Measurements from ENCODE around the gene HMGN4. TPM values are rescaled to one million over a fixed set of nuclear protein-coding genes. Genes with fewer than 3 reads are reported as not detected.

HMGN4 gene
- total and polyA plus RNA-seq, 2 donors (not counting 3 experiments of a cell fraction or from before 2014, with no cell fraction given), result 13.1 to 36.9 TPM

- POLR2A ChIA-PET, result interaction anchor here (0.7 kb wide), 1 partner anchor 198 kb away, joined by 8 read pairs; no protein-coding TSS in a partner anchor
- H2AFZ ChIP-seq (ENCODE audit: low read depth, low read length), result no peak overlapping the region
- H3K79me2 ChIP-seq (ENCODE audit: control insufficient read depth, insufficient read depth, low read length), result peaks cover 15% of the 10 kb centered on the region
- DNase-seq (ENCODE audit: low read depth, low spot score), result peak; percentile 21
- H3K4me2 ChIP-seq (ENCODE audit: insufficient read depth, low read length), result no peak overlapping the region
- CTCF ChIA-PET, result interaction anchor here (1.0 kb wide), 1 partner anchor 202 kb away, joined by 6 read pairs; no protein-coding TSS in a partner anchor
- H3K36me3 ChIP-seq (ENCODE audit: control insufficient read depth in 2 of 2, extremely low read depth in 1 of 2, insufficient read depth in 2 of 2, low read length in 2 of 2), result peaks cover 0 to 2% of the 10 kb centered on the region in 2 experiments
- dilution Hi-C loops (cut with MboI; ENCODE audit: extremely low pct_ligation_motif_present, low sequenced_read_pairs), result loop anchor here (25.0 kb wide), 1 partner anchor 207 kb away; no protein-coding TSS in a partner anchor
- H3K4me3 ChIP-seq (replicated peaks in 1 of 3; ENCODE audit: insufficient read depth in 1 of 3, low read depth in 1 of 3, low read length in 3 of 3), result no peak overlapping the region
- no peak overlapping the region for H3K27ac ChIP-seq (ENCODE audit: insufficient read depth, low read depth, low read length)
- TF ChIP-seq MAX (IDR thresholded peaks at IDR 0.05; ENCODE audit: insufficient read depth, insufficient read length) (no peak), POLR2A (IDR thresholded peaks at IDR 0.05; ENCODE audit: low read depth, low read length) (no peak), CTCF (IDR thresholded peaks at IDR 0.05; ENCODE audit: extremely low read depth in 1 of 2, insufficient read depth in 1 of 2, low read depth in 1 of 2, low read length in 2 of 2) (peak; percentile 18 to 35), EZH2 (IDR thresholded peaks at IDR 0.05; ENCODE audit: borderline replicate concordance, low read depth, low read length, severe bottlenecking) (no peak)
- H4K20me1 ChIP-seq (replicated peaks; ENCODE audit: control insufficient read depth, extremely low read depth, insufficient read depth, low read length), result no peaks in the 10 kb centered on the region
- H3K4me1 ChIP-seq (ENCODE audit: control insufficient read depth, extremely low read depth, insufficient read depth, low read length), result peaks cover 3% of the 10 kb centered on the region
- no peaks in the 10 kb centered on the region for H3K9me3 ChIP-seq (replicated peaks; ENCODE audit: control insufficient read depth, insufficient read depth, low read length)
- H3K9ac ChIP-seq (replicated peaks; ENCODE audit: extremely low read depth, insufficient read depth, low read length), result no peak overlapping the region
- FAIRE-seq, result peak; percentile 4
- H3K9me1 ChIP-seq (replicated peaks; ENCODE audit: control insufficient read depth, extremely low read depth, insufficient read depth, low read length), result no peaks in the 10 kb centered on the region
- intact Hi-C loops (cut with micrococcal nuclease), result no loop called here
- no peaks in the 10 kb centered on the region for H3K27me3 ChIP-seq (ENCODE audit: control insufficient read depth in 2 of 2, insufficient read depth in 2 of 2, low read length in 2 of 2)
- BruUV-seq (replicated peaks), result no TSS peak
Measured at GRCh38 chr6:26543953-26544352, 5.8 kb downstream of the HMGN4 start.

- no peak for TF ChIP-seq EZH2 (IDR thresholded peaks at IDR 0.05; ENCODE audit: borderline replicate concordance, low read depth, low read length, severe bottlenecking)
- TF ChIP-seq MAX (IDR thresholded peaks at IDR 0.05; ENCODE audit: insufficient read depth, insufficient read length), result no peak
- no peak for TF ChIP-seq MYC (IDR thresholded peaks at IDR 0.05; ENCODE audit: low read depth, low read length)
- no peak for TF ChIP-seq POLR2A (IDR thresholded peaks at IDR 0.05; ENCODE audit: low read depth, low read length)
- TF ChIP-seq POLR2AphosphoS5 (IDR thresholded peaks at IDR 0.05; ENCODE audit: insufficient read depth, low read depth, low read length), result no peak
- no peak for TF ChIP-seq GATA2 (IDR thresholded peaks at IDR 0.05; ENCODE audit: insufficient read depth, insufficient read length, low read depth, low read length)
- TF ChIP-seq FOS (IDR thresholded peaks at IDR 0.05; ENCODE audit: borderline replicate concordance, insufficient read depth, low read length), result no peak
- no peak for TF ChIP-seq JUN (IDR thresholded peaks at IDR 0.05; ENCODE audit: borderline replicate concordance, insufficient read depth, insufficient read length, low read depth)
- TF ChIP-seq CTCF (IDR thresholded peaks at IDR 0.05; ENCODE audit: extremely low read depth in 1 of 2, insufficient read depth in 1 of 2, low read depth in 1 of 2, low read length in 2 of 2), result no peak
- Histone ChIP-seq H3K9me3 (replicated peaks; ENCODE audit: control insufficient read depth, insufficient read depth, low read length) (no peaks in the 10 kb centered on the region), H3K4me2 (ENCODE audit: insufficient read depth, low read length) (no peak overlapping the region), H2AFZ (ENCODE audit: low read depth, low read length) (no peak overlapping the region), H4K20me1 (replicated peaks; ENCODE audit: control insufficient read depth, extremely low read depth, insufficient read depth, low read length) (no peaks in the 10 kb centered on the region), H3K79me2 (ENCODE audit: control insufficient read depth, insufficient read depth, low read length) (peaks cover 10% of the 10 kb centered on the region), H3K27me3 (ENCODE audit: control insufficient read depth in 2 of 2, insufficient read depth in 2 of 2, low read length in 2 of 2) (no peaks in the 10 kb centered on the region), H3K4me3 (replicated peaks in 1 of 3; ENCODE audit: insufficient read depth in 1 of 3, low read depth in 1 of 3, low read length in 3 of 3) (no peak overlapping the region), H3K9me1 (replicated peaks; ENCODE audit: control insufficient read depth, extremely low read depth, insufficient read depth, low read length) (no peaks in the 10 kb centered on the region), H3K9ac (replicated peaks; ENCODE audit: extremely low read depth, insufficient read depth, low read length) (no peak overlapping the region), H3K27ac (ENCODE audit: insufficient read depth, low read depth, low read length) (no peak overlapping the region), H3K36me3 (ENCODE audit: control insufficient read depth in 2 of 2, extremely low read depth in 1 of 2, insufficient read depth in 2 of 2, low read length in 2 of 2) (peaks cover 0 to 2% of the 10 kb centered on the region in 2 experiments), H3K4me1 (ENCODE audit: control insufficient read depth, extremely low read depth, insufficient read depth, low read length) (no peaks in the 10 kb centered on the region)
- dilution Hi-C loops (cut with MboI; ENCODE audit: extremely low pct_ligation_motif_present, low sequenced_read_pairs) (loop anchor here (25.0 kb wide), 1 partner anchor 207 kb away; no protein-coding TSS in a partner anchor), intact Hi-C loops (cut with micrococcal nuclease) (no loop called here)
- BruUV-seq (replicated peaks), result no TSS peak
- POLR2A ChIA-PET, result no interaction called here
- CTCF ChIA-PET, result interaction anchor here (1.4 kb wide), 1 partner anchor 203 kb away, joined by 8 read pairs; no protein-coding TSS in a partner anchor
- no peak for DNase-seq (ENCODE audit: low read depth, low spot score)
- FAIRE-seq, result no peak
Measured at GRCh38 chr6:26544473-26544872, 6.3 kb downstream of the HMGN4 start.
